MCF 10A (cell line): ENCODE results near the gene OTX2. TPM values are rescaled to one million over a fixed set of nuclear protein-coding genes. Genes with fewer than 3 reads are reported as not detected.

Experiments
- BruUV-seq: library from RNA; stranded (reverse); fragments of 400-500 nt; replicated peaks from 2 replicates; lab custom pipeline; 2021; lab: Mats Ljungman, UMichigan
- CTCF ChIA-PET: fragments of 300-600 bp; sonication (Branson Sonifier 250); formaldehyde crosslinking; extraction: SDS; loops from one replicate; lab custom pipeline; 2021; ENCODE audit warnings: antibody characterized with exemption, inconsistent platforms; lab: Yijun Ruan, JAX
- POLR2A ChIA-PET: fragments of 300-600, 350-650 bp; sonication (Branson Sonifier 250); formaldehyde crosslinking; extraction: SDS; loops from one replicate; lab custom pipeline; 2020; ENCODE audit warnings: antibody characterized with exemption, inconsistent platforms; lab: Yijun Ruan, JAX
- DNase-seq: peaks from one replicate; pipeline ENCODE4 v3.0.0-alpha.2; 2018; ENCODE audit not compliant: unreplicated experiment
- H3K27ac Mint-ChIP-seq: one replicate; pipeline ENCODE4 v1.8.0; 2022; ENCODE audit warnings: mild to moderate bottlenecking, low read depth, mixed read lengths; ENCODE audit not compliant: unreplicated experiment
- H3K27me3 Mint-ChIP-seq: one replicate; pipeline ENCODE4 v1.8.0; 2022; ENCODE audit warnings: mixed read lengths; ENCODE audit not compliant: insufficient read depth, unreplicated experiment
- H3K36me3 Mint-ChIP-seq: one replicate; pipeline ENCODE4 v1.8.0; 2022; ENCODE audit warnings: mild to moderate bottlenecking, moderate library complexity, mixed read lengths; ENCODE audit not compliant: insufficient read depth, unreplicated experiment
- H3K4me1 Mint-ChIP-seq: one replicate; pipeline ENCODE4 v1.8.0; 2022; ENCODE audit warnings: mixed read lengths; ENCODE audit not compliant: insufficient read depth, unreplicated experiment
- H3K4me3 Mint-ChIP-seq: one replicate; pipeline ENCODE4 v1.8.0; 2022; ENCODE audit warnings: mild to moderate bottlenecking, moderate library complexity, mixed read lengths; ENCODE audit not compliant: unreplicated experiment
- H3K9me3 Mint-ChIP-seq: one replicate; pipeline ENCODE4 v1.8.0; 2022; ENCODE audit warnings: mixed read lengths; ENCODE audit not compliant: unreplicated experiment
- intact Hi-C: fragments of 100-400 bp; cut with micrococcal nuclease; formaldehyde crosslinking; loops from 2 replicates; pipeline ENCODE4 v1.14.1; 2022
- total RNA-seq: library from RNA; stranded (reverse); gene quantifications from 2 replicates; pipeline ENCODE4 v1.2.3, GENCODE V29; 2022
- TF ChIP-seq, protein P1 (sequence below): fragments of 200-600 bp; IDR thresholded peaks from one replicate; pipeline ENCODE4 v1.8.0; 2022; ENCODE audit warnings: antibody characterized with exemption, mild to moderate bottlenecking; ENCODE audit not compliant: unreplicated experiment

Gene OTX2
- total RNA-seq, 1 experiment from 2014 or later: not detected

DNA sequence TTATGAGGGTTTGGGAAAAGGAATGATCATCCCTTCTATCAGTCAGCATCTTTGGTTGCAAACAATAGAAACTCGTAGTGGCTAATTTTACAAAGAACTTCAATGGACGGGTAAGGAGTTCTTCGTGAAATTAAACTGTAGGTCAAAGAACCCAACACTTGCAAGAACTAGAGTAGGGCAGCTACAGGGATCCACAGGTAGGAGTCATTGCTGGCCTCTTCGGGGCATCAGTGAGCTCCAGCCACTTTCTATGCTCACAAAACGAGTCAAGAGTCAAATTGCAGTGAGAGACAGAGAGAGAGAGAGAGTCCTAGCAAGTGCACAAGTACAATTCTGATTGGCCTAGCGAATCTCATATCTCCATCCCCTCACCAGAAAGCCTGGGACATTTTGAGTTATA lies 29.9 kb upstream of the OTX2 start:
- no TSS peak for BruUV-seq
- Mint-ChIP-seq H3K36me3 (no peaks in the 10 kb centered on the region), H3K9me3 (no peaks in the 10 kb centered on the region), H3K27ac (no peak overlapping the region), H3K4me3 (no peak overlapping the region), H3K4me1 (no peaks in the 10 kb centered on the region), H3K27me3 (peaks cover 15% of the 10 kb centered on the region)
- no peak for DNase-seq
- intact Hi-C loops: no loop called here
- CTCF ChIA-PET: no interaction called here
- POLR2A ChIA-PET: no interaction called here
- TF ChIP-seq, protein P1, sequence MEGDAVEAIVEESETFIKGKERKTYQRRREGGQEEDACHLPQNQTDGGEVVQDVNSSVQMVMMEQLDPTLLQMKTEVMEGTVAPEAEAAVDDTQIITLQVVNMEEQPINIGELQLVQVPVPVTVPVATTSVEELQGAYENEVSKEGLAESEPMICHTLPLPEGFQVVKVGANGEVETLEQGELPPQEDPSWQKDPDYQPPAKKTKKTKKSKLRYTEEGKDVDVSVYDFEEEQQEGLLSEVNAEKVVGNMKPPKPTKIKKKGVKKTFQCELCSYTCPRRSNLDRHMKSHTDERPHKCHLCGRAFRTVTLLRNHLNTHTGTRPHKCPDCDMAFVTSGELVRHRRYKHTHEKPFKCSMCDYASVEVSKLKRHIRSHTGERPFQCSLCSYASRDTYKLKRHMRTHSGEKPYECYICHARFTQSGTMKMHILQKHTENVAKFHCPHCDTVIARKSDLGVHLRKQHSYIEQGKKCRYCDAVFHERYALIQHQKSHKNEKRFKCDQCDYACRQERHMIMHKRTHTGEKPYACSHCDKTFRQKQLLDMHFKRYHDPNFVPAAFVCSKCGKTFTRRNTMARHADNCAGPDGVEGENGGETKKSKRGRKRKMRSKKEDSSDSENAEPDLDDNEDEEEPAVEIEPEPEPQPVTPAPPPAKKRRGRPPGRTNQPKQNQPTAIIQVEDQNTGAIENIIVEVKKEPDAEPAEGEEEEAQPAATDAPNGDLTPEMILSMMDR: no peak

DNA sequence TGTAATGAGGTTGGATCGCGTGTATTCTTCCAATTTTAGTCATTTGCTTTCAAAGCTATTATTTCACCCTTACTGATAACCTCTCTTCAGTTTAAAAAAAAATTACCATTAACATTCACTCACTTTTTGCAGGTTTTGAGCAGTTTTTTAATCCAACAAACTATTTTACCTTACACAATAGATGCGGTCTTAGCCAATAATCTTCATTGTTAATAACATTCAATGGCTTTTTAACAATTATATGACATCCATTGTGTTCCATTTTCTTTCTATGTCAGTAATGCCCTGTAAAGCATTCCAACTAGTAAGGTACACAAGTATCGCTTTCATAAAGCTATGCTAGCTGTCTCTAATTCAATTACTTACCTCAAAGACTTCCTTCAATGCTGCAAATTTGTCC lies 18.9 kb upstream of the OTX2 start:
- TF ChIP-seq, protein P1: no peak
- no TSS peak for BruUV-seq
- no peaks in the 10 kb centered on the region for H3K4me1 Mint-ChIP-seq

DNA sequence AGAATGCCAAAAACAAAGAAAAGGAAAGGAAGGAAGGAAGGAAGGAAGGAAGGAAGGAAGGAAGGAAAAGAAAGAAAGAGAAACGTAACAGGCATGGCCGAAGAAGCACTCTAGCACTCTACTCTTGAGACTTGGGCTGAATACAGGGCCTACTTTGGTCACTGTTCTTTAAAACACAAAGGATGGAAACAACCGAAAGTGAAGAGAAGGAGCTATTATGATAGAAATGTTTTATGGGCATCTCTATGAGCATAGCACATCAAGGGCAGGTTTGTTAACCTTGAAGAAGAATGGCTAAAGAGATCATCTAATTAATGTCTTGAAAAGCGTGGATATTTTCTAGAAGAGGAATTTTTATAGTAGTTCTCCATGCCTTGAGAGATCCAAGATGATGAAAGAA lies 15.9 kb upstream of the OTX2 start:
- no peaks in the 10 kb centered on the region for H3K36me3 Mint-ChIP-seq
- H3K9me3 Mint-ChIP-seq: no peaks in the 10 kb centered on the region
- no peak for DNase-seq
- H3K4me3 Mint-ChIP-seq: no peak overlapping the region
- BruUV-seq: no TSS peak
- no peaks in the 10 kb centered on the region for H3K4me1 Mint-ChIP-seq
- ChIA-PET POLR2A (interaction anchor here (0.6 to 0.7 kb wide), 2 partner anchors 9 to 128 kb away, joined by 3 read pairs; no protein-coding TSS in a partner anchor), CTCF (no interaction called here)
- TF ChIP-seq, protein P1: no peak
- peaks cover 74% of the 10 kb centered on the region for H3K27me3 Mint-ChIP-seq
- H3K27ac Mint-ChIP-seq: no peak overlapping the region
- intact Hi-C loops: no loop called here

More for the DNA sequence above, 18.9 kb upstream of the OTX2 start:
- ChIA-PET CTCF (no interaction called here), POLR2A (no interaction called here)
- Mint-ChIP-seq H3K27me3 (peaks cover 65% of the 10 kb centered on the region), H3K27ac (no peak overlapping the region), H3K4me3 (no peak overlapping the region), H3K9me3 (no peaks in the 10 kb centered on the region), H3K36me3 (no peaks in the 10 kb centered on the region)
- intact Hi-C loops: no loop called here
- DNase-seq: no peak

DNA sequence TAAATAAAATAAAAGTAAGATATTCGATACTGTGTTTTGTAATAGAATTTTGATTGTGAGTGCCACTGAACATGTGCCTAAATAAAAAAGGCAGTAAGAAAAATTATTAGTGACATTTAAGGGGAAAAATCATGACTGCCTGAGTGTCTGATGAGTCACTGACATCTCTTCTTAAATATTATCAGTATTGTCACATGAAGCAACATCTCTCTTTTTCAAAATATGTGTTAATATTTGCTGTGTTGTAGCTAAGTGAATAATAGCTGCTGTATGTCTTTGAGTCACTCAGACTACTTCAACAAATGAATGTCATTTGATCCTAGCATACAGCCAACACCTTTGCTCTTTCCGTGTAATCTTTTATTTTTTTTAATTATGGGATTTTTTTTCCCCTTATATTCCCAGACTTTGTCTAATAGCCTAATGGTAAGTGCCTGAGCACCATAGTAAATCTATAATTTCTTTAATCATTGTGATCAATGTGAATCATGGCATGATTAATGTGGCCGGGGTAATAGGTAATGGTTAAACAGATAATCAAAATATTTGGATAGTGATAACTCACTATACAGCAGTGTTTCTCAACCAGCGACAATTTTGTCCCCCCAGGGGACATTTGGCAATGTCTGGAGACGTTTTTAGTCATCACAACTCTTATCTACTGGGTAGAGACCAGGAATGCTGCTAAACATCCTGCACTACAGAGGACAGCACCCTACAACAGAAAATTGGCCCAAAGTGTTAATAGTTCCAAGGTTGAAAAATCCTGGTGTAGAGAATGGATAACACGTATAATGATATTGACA lies 11.7 kb upstream of the OTX2 start:
- Mint-ChIP-seq H3K4me1 (no peaks in the 10 kb centered on the region), H3K36me3 (no peaks in the 10 kb centered on the region), H3K27me3 (peaks cover 94% of the 10 kb centered on the region), H3K9me3 (no peaks in the 10 kb centered on the region), H3K4me3 (no peak overlapping the region), H3K27ac (no peak overlapping the region)
- DNase-seq: no peak
- ChIA-PET POLR2A (interaction anchor here (1.1 kb wide), 1 partner anchor 9 kb away, joined by 4 read pairs; no protein-coding TSS in a partner anchor), CTCF (no interaction called here)
- TF ChIP-seq, protein P1: no peak
- intact Hi-C loops: no loop called here
- BruUV-seq: no TSS peak
